ENCODE data around the gene SPIC. TPM values are rescaled to one million over a fixed set of nuclear protein-coding genes. Genes with fewer than 3 reads are reported as not detected.

SPIC gene
- polyA plus RNA-seq, 1 donor (not counting 4 experiments of a cell fraction or from before 2014, with no cell fraction given), result not detected

DNA sequence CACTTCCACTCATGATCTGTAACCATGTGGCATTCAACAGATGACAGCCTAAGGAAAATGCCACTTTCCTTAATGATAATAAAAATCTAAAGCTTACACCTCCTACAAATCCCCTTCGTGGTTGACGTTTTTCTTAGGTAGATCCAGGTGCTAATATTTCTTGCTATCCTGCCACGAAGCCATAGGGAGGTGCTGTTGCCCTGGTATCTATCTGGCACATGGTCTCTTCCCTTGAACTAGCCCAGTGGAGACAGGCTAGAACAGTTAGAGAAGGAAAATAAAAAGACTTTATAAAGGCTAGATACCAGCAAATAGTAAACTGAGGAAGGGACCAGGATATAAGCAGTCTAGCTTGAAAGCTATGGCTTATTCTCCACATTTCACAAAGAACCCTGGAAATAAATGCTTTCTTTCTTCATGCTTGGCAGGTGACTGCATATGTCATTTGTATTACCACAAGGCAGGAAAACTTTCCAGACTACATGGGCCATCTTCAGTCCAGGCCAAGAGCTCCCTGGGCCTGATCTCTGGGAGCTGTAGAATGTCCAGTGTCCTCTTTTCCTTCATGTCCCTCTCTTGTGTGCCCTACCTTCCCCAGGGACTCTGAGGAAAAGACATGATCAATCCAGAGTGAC is 15.3 kb downstream of the SPIC start:
- H3K27me3 ChIP-seq (ENCODE audit: control insufficient read depth, extremely low read depth, insufficient read depth, low read length), result no peaks in the 10 kb centered on the region
- dilution Hi-C loops (cut with MboI; ENCODE audit: extremely low pct_ligation_motif_present, low sequenced_read_pairs), result no loop called here
- no peak overlapping the region for H3K27ac ChIP-seq (ENCODE audit: control insufficient read depth, insufficient read depth, low read length)
- no peak for DNase-seq (ENCODE audit: low read depth, low spot score)
- TF ChIP-seq, protein P1, sequence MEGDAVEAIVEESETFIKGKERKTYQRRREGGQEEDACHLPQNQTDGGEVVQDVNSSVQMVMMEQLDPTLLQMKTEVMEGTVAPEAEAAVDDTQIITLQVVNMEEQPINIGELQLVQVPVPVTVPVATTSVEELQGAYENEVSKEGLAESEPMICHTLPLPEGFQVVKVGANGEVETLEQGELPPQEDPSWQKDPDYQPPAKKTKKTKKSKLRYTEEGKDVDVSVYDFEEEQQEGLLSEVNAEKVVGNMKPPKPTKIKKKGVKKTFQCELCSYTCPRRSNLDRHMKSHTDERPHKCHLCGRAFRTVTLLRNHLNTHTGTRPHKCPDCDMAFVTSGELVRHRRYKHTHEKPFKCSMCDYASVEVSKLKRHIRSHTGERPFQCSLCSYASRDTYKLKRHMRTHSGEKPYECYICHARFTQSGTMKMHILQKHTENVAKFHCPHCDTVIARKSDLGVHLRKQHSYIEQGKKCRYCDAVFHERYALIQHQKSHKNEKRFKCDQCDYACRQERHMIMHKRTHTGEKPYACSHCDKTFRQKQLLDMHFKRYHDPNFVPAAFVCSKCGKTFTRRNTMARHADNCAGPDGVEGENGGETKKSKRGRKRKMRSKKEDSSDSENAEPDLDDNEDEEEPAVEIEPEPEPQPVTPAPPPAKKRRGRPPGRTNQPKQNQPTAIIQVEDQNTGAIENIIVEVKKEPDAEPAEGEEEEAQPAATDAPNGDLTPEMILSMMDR (optimal IDR thresholded peaks at IDR 0.05 in 1 of 3, IDR thresholded peaks at IDR 0.05 in 1 of 3, conservative IDR thresholded peaks at IDR 0.05 in 1 of 3; ENCODE audit: extremely low read depth in 1 of 3, insufficient read depth in 2 of 3, low read length in 3 of 3), result peak; percentile 46 to 57 (median 52)
- TF ChIP-seq EZH2 (IDR thresholded peaks at IDR 0.05; ENCODE audit: low read length), result no peak
- no peak overlapping the region for H3K9ac ChIP-seq (ENCODE audit: control insufficient read depth, extremely low read depth, insufficient read depth, low read length)
- no peak overlapping the region for H2AFZ ChIP-seq (ENCODE audit: control insufficient read depth, low read length)
- H3K4me2 ChIP-seq (ENCODE audit: control insufficient read depth, extremely low read depth, insufficient read depth, low read depth, low read length), result no peak overlapping the region
- no peaks in the 10 kb centered on the region for H3K9me3 ChIP-seq (ENCODE audit: control insufficient read depth, low read depth, low read length)
- no peaks in the 10 kb centered on the region for H3K4me1 ChIP-seq (ENCODE audit: control insufficient read depth, extremely low read depth, insufficient read depth, low read length)
- H3K9me1 ChIP-seq (ENCODE audit: control insufficient read depth, extremely low read depth, insufficient read depth, low read length), result no peaks in the 10 kb centered on the region
- no peak for FAIRE-seq
- H3K4me3 ChIP-seq (ENCODE audit: control insufficient read depth in 2 of 3, extremely low read depth in 1 of 3, insufficient read depth in 2 of 3, low read depth in 1 of 3, low read length in 3 of 3), result no peak overlapping the region
- H4K20me1 ChIP-seq (ENCODE audit: control insufficient read depth, extremely low read depth, insufficient read depth, low read length), result no peaks in the 10 kb centered on the region
- H3K79me2 ChIP-seq (ENCODE audit: control insufficient read depth, insufficient read depth, low read length), result no peaks in the 10 kb centered on the region
- no peaks in the 10 kb centered on the region for H3K36me3 ChIP-seq (ENCODE audit: control insufficient read depth in 2 of 2, extremely low read depth in 1 of 2, insufficient read depth in 2 of 2, low read length in 2 of 2)

DNA sequence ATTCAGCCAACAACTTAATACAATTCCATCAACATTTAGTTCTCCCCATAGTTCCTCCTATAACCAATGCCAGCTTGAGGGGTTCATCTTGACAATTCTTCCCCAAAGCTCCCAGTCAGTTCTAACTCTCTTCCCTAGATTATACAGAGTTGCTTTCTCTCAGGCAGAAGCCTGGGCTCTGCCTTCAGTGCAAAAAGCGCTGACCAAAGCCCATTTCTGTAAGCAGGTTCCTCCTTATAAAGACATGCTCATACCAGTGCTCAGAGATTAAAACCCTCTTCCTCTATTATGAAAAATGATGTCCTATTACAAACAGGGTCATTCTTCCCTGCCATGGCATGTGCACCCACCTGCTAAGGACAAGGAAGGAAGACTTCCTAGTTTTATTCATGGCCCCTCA is 16.2 kb downstream of the SPIC start:
- H2AFZ ChIP-seq (ENCODE audit: control insufficient read depth, low read length), result no peak overlapping the region
- dilution Hi-C loops (cut with MboI; ENCODE audit: extremely low pct_ligation_motif_present, low sequenced_read_pairs), result no loop called here
- FAIRE-seq, result no peak
- H3K9me3 ChIP-seq (ENCODE audit: control insufficient read depth, low read depth, low read length), result no peaks in the 10 kb centered on the region
- H3K79me2 ChIP-seq (ENCODE audit: control insufficient read depth, insufficient read depth, low read length), result no peaks in the 10 kb centered on the region
- no peak overlapping the region for H3K4me2 ChIP-seq (ENCODE audit: control insufficient read depth, extremely low read depth, insufficient read depth, low read depth, low read length)
- no peaks in the 10 kb centered on the region for H3K36me3 ChIP-seq (ENCODE audit: control insufficient read depth in 2 of 2, extremely low read depth in 1 of 2, insufficient read depth in 2 of 2, low read length in 2 of 2)
- no peak for TF ChIP-seq EZH2 (IDR thresholded peaks at IDR 0.05; ENCODE audit: low read length)
- TF ChIP-seq, protein P1 (optimal IDR thresholded peaks at IDR 0.05 in 1 of 3, IDR thresholded peaks at IDR 0.05 in 1 of 3, conservative IDR thresholded peaks at IDR 0.05 in 1 of 3; ENCODE audit: extremely low read depth in 1 of 3, insufficient read depth in 2 of 3, low read length in 3 of 3), result no peak
- H3K9me1 ChIP-seq (ENCODE audit: control insufficient read depth, extremely low read depth, insufficient read depth, low read length), result no peaks in the 10 kb centered on the region
- no peak overlapping the region for H3K4me3 ChIP-seq (ENCODE audit: control insufficient read depth in 2 of 3, extremely low read depth in 1 of 3, insufficient read depth in 2 of 3, low read depth in 1 of 3, low read length in 3 of 3)
- no peak for DNase-seq (ENCODE audit: low read depth, low spot score)
- H3K27me3 ChIP-seq (ENCODE audit: control insufficient read depth, extremely low read depth, insufficient read depth, low read length), result no peaks in the 10 kb centered on the region
- no peak overlapping the region for H3K9ac ChIP-seq (ENCODE audit: control insufficient read depth, extremely low read depth, insufficient read depth, low read length)
- no peak overlapping the region for H3K27ac ChIP-seq (ENCODE audit: control insufficient read depth, insufficient read depth, low read length)
- no peaks in the 10 kb centered on the region for H4K20me1 ChIP-seq (ENCODE audit: control insufficient read depth, extremely low read depth, insufficient read depth, low read length)
- H3K4me1 ChIP-seq (ENCODE audit: control insufficient read depth, extremely low read depth, insufficient read depth, low read length), result no peaks in the 10 kb centered on the region
